ENCODE results near the gene MRPS2. TPM values are rescaled to one million over a fixed set of nuclear protein-coding genes. Genes with fewer than 3 reads are reported as not detected.
"Not testable (repeated sequence)": the region's sequence is repeated elsewhere in the genome, so short reads cannot be mapped to it uniquely, and the experiment has no call there.

Gene MRPS2
- 66.4 and 69.7 TPM in 2 replicates for total RNA-seq

- H3K27me3 Mint-ChIP-seq: peaks cover 8% of the 10 kb centered on the region
- DNase-seq: peak; percentile 97
- peak within 1 kb of the TSS; percentile 97 for H3K27ac Mint-ChIP-seq
- H3K36me3 Mint-ChIP-seq (ENCODE audit: low read depth): peaks cover 28% of the 10 kb centered on the region
- peak within 1 kb of the TSS; percentile 95 for H3K4me3 Mint-ChIP-seq
- intact Hi-C loops (cut with micrococcal nuclease): loop anchor here (1.0 kb wide), 1 partner anchor 31 kb away; no protein-coding TSS in a partner anchor
- H3K9me3 Mint-ChIP-seq: no peaks in the 10 kb centered on the region
- peaks cover 7% of the 10 kb centered on the region for H3K4me1 Mint-ChIP-seq
Observed at GRCh38 chr9:135500525-135501260, at the start of gene MRPS2. Gene MRPS2 (plus strand): TSS chr9:135500682. CDS start chr9:135500711, 29 bp downstream.

- Mint-ChIP-seq H3K36me3 (ENCODE audit: low read depth) (no peaks in the 10 kb centered on the region), H3K4me1 (no peaks in the 10 kb centered on the region), H3K27me3 (no peaks in the 10 kb centered on the region), H3K9me3 (no peaks in the 10 kb centered on the region), H3K27ac (no peak overlapping the region), H3K4me3 (no peak overlapping the region)
- intact Hi-C loops (cut with micrococcal nuclease): no loop called here
- no peak for DNase-seq
Observed at GRCh38 chr9:135450956-135451355, 49.5 kb upstream of the MRPS2 start.

- H3K4me3 Mint-ChIP-seq; intact Hi-C loops (cut with micrococcal nuclease); H3K36me3 Mint-ChIP-seq (ENCODE audit: low read depth); DNase-seq; H3K27ac Mint-ChIP-seq; H3K9me3 Mint-ChIP-seq; H3K4me1 Mint-ChIP-seq; H3K27me3 Mint-ChIP-seq: not testable (repeated sequence)
Observed at GRCh38 chr9:135451909-135452308, 48.6 kb upstream of the MRPS2 start.

DNA sequence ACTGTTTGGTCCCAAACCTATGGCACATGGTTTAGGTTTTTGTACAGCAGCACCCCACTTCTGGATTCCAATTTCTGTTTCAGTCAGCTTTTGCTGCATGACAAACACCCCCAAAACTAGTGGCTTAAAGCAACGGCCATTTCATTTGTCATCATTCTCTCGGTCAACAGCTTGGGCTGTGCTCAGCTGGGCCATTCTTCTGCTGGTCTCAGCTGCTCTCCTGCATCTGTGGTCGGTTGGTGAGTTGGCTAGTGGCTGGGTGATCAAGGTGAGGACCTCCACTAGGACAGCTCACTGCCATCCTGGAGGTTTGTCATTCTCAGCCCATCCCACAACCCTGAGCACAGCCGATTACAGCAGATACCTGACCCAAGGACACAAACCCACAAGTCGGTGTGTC, 45.7 kb upstream of the MRPS2 start:
- no peak overlapping the region for H3K4me3 Mint-ChIP-seq
- no peaks in the 10 kb centered on the region for H3K36me3 Mint-ChIP-seq (ENCODE audit: low read depth)
- H3K27ac Mint-ChIP-seq: no peak overlapping the region
- intact Hi-C loops (cut with micrococcal nuclease): no loop called here
- no peaks in the 10 kb centered on the region for H3K4me1 Mint-ChIP-seq
- H3K27me3 Mint-ChIP-seq: no peaks in the 10 kb centered on the region
- no peaks in the 10 kb centered on the region for H3K9me3 Mint-ChIP-seq
- no peak for DNase-seq

GRCh38 chr9:135455401-135456030, 45.0 kb upstream of the MRPS2 start:
- H3K9me3 Mint-ChIP-seq: no peaks in the 10 kb centered on the region
- no peak for DNase-seq
- peaks cover 1% of the 10 kb centered on the region for H3K27me3 Mint-ChIP-seq
- H3K36me3 Mint-ChIP-seq (ENCODE audit: low read depth): no peaks in the 10 kb centered on the region
- no peak overlapping the region for H3K4me3 Mint-ChIP-seq
- H3K27ac Mint-ChIP-seq: no peak overlapping the region
- H3K4me1 Mint-ChIP-seq: no peaks in the 10 kb centered on the region
- intact Hi-C loops (cut with micrococcal nuclease): no loop called here

GRCh38 chr9:135456436-135457104, 43.9 kb upstream of the MRPS2 start:
- Mint-ChIP-seq H3K27me3 (peaks cover 5% of the 10 kb centered on the region), H3K4me3 (no peak overlapping the region), H3K27ac (no peak overlapping the region), H3K36me3 (ENCODE audit: low read depth) (no peaks in the 10 kb centered on the region), H3K4me1 (no peaks in the 10 kb centered on the region), H3K9me3 (no peaks in the 10 kb centered on the region)
- no peak for DNase-seq
- intact Hi-C loops (cut with micrococcal nuclease): no loop called here

DNA sequence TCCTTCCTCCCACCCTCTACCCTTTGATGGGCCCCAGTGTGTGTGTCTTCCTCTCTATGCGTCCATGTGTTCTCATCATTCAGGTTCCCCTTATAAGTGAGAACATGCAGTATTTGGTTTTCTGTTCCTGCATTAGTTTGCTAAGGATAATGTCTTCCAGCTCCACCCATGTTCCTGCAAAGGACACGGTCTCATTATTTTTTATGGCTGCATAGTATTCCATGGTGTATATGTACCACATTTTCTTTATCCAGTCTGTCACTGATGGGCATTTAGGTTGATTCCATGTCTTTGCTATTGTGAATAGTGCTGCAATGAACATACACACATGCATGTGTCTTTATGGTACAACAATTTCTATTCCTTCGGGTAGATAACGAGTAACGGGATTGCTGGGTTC, 42.0 kb upstream of the MRPS2 start:
- H3K4me3 Mint-ChIP-seq; H3K27me3 Mint-ChIP-seq; H3K4me1 Mint-ChIP-seq; H3K9me3 Mint-ChIP-seq; intact Hi-C loops (cut with micrococcal nuclease); H3K27ac Mint-ChIP-seq; H3K36me3 Mint-ChIP-seq (ENCODE audit: low read depth); DNase-seq: not testable (repeated sequence)

- intact Hi-C loops (cut with micrococcal nuclease): no loop called here
- Mint-ChIP-seq H3K27me3 (peaks cover 19% of the 10 kb centered on the region), H3K36me3 (ENCODE audit: low read depth) (no peaks in the 10 kb centered on the region), H3K9me3 (no peaks in the 10 kb centered on the region), H3K4me1 (no peaks in the 10 kb centered on the region), H3K27ac (no peak overlapping the region), H3K4me3 (no peak overlapping the region)
- no peak for DNase-seq
Observed at GRCh38 chr9:135461936-135462335, 38.5 kb upstream of the MRPS2 start.

GRCh38 chr9:135463140-135463539, 37.3 kb upstream of the MRPS2 start:
- DNase-seq: no peak
- H3K27me3 Mint-ChIP-seq: peaks cover 19% of the 10 kb centered on the region
- no peaks in the 10 kb centered on the region for H3K9me3 Mint-ChIP-seq
- intact Hi-C loops (cut with micrococcal nuclease): no loop called here
- peaks cover 3% of the 10 kb centered on the region for H3K4me1 Mint-ChIP-seq
- H3K4me3 Mint-ChIP-seq: no peak overlapping the region
- no peak overlapping the region for H3K27ac Mint-ChIP-seq
- no peaks in the 10 kb centered on the region for H3K36me3 Mint-ChIP-seq (ENCODE audit: low read depth)

DNA sequence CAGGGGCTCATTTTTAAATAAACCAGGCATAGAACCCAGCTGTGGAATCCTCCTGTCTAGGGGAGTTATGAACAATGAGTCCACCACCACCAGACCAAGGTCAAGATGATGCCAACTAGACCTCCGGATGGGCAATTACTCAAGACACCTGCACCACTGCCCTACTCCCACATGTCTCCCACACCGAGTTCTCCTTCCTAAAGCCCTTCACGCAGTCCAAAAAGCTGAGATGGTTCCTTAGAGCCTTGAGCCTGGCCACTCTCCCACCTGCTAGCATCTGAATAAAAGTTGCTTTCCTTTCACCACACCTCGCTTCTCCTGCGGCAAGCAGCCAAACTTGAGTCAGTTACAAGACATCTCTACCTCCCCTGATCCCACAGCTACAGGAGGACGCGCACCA, 36.3 kb upstream of the MRPS2 start:
- DNase-seq: no peak
- no peak overlapping the region for H3K4me3 Mint-ChIP-seq
- H3K9me3 Mint-ChIP-seq: no peaks in the 10 kb centered on the region
- H3K27ac Mint-ChIP-seq: no peak overlapping the region
- no peaks in the 10 kb centered on the region for H3K36me3 Mint-ChIP-seq (ENCODE audit: low read depth)
- intact Hi-C loops (cut with micrococcal nuclease): no loop called here
- peaks cover 19% of the 10 kb centered on the region for H3K27me3 Mint-ChIP-seq
- peaks cover 12% of the 10 kb centered on the region for H3K4me1 Mint-ChIP-seq

GRCh38 chr9:135468854-135469521, 31.5 kb upstream of the MRPS2 start:
- intact Hi-C loops (cut with micrococcal nuclease): loop anchor here (1.0 kb wide), 1 partner anchor 32 kb away; no protein-coding TSS in a partner anchor
- Mint-ChIP-seq H3K4me3 (peak overlapping the region; percentile 44), H3K4me1 (peaks cover 13% of the 10 kb centered on the region), H3K27me3 (peaks cover 15% of the 10 kb centered on the region), H3K9me3 (no peaks in the 10 kb centered on the region), H3K27ac (peak overlapping the region; percentile 74), H3K36me3 (ENCODE audit: low read depth) (no peaks in the 10 kb centered on the region)
- DNase-seq: peak; percentile 82

GRCh38 chr9:135471791-135472640, 28.5 kb upstream of the MRPS2 start:
- DNase-seq: no peak
- Mint-ChIP-seq H3K4me1 (peaks cover 13% of the 10 kb centered on the region), H3K4me3 (no peak overlapping the region), H3K9me3 (no peaks in the 10 kb centered on the region), H3K27ac (no peak overlapping the region), H3K27me3 (peaks cover 12% of the 10 kb centered on the region), H3K36me3 (ENCODE audit: low read depth) (no peaks in the 10 kb centered on the region)
- intact Hi-C loops (cut with micrococcal nuclease): no loop called here

GRCh38 chr9:135473972-135474543, 26.4 kb upstream of the MRPS2 start:
- Mint-ChIP-seq H3K4me3 (no peak overlapping the region), H3K4me1 (peaks cover 5% of the 10 kb centered on the region), H3K9me3 (no peaks in the 10 kb centered on the region), H3K36me3 (ENCODE audit: low read depth) (peaks cover 2% of the 10 kb centered on the region), H3K27me3 (peaks cover 28% of the 10 kb centered on the region), H3K27ac (no peak overlapping the region)
- intact Hi-C loops (cut with micrococcal nuclease): no loop called here
- no peak for DNase-seq

All from activated CD4-positive, alpha-beta T cell treated with anti-CD3 and anti-CD28 coated beads, Interleukin-2, amount 10 ng/mL, durations not matched to agents 24 days and 14 days (primary cell).